ENCODE measurements around the gene CEP85L.

Gene CEP85L

DNA sequence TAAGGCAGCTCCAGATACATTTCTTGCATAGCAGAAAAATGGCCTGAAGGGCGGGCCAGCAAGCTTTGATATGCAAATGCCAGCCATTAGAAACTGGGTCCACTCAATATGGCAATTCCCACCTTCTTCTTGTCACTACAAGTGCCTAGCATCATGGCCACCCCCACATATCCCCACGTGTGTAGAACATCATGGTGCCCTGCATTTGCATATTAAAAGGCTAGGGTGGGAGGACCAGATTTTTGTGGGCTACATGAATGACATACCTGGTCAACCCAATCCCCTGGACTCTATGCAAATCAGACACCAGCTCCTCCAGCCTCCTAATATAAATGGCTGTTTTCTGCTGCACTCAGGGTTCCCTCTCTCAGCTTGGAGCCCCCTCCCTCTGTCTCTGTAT is 71.6 kb downstream of the CEP85L start:
- no peak for DNase-seq (ENCODE audit: low read depth in 2 of 2)

GRCh38 chr6:118578617-118579016 is 72.8 kb downstream of the CEP85L start:
- DNase-seq (ENCODE audit: low read depth in 2 of 2): no peak

DNA sequence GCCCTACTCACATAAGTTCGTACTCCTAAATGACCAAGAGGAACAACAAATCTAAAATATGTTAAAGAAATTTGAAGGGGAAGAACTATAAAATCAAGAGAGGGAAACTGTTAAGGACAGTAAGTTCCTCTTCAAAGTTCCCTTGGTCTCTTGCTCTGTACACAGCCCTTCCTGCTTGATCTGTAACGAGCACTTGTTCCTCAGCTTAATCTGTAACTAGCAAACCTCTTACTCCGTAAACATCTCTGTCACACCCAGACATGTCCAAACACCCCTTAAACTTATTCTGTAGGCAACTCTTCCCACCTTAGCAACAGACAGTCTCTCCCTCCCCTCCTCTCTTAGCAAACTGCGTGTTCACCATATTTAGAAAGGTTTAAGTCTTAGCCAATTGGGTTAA is 73.4 kb downstream of the CEP85L start:
- no peak for DNase-seq (ENCODE audit: low read depth in 2 of 2)

DNA sequence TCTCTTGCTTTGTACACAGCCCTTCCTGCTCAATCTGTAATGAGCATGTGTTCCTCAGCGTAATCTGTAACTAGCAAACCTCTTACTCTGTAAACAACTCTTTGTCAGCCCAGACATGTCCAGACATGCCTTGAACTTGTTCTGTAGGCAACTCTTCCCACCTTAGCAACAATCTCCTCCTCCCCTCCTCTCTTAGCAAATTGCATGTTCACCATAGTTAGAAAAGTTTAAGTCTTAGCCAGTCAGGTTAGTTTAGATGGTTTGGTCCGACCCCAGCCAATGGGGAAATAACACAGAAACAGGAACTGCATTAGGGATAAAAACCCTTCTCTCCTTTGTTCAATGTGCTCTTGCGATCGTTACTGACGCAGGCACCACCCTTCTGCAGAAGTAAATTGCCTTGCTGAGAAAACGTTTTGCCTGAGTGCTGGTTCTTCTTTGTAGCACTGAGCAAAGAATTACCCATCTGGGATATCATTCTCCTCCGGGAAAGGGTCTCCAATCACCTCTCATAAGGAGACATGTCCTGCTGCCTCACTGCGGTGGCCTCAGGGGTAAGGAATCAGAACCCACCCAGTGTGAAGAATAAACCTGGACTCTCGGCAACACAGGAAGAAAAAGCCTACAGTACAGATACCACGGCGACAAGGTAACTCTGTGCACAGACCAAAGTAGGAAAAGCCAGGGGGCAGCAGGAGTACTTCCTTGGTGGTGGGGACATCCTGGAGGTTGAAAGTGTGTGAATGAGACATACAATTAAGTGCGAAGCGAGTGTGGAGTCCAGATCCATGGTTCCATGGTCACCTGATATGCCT is 77.1 kb downstream of the CEP85L start:
- no peak for DNase-seq (ENCODE audit: low read depth in 2 of 2)

DNA sequence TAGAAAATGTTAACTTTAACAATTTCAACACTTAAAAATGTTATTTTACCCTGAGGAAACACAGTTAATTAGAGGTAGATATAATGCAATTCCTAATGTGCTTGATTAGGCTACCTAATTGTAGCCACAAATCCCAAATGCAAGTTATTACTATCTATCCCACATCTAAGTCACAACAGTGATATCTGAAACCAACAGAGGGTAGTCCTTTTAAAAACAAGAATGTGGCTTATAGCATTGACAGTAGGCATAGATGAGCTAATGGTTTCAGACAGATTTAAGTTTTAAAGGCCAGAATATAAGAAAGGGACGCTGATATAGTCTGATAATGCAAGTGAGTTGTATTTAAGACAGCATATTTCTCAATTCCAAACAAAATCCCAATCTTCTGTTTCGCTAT is 80.3 kb downstream of the CEP85L start:
- no peak for DNase-seq (ENCODE audit: low read depth in 2 of 2)

- no peak for DNase-seq (ENCODE audit: low read depth in 2 of 2)
Observed at GRCh38 chr6:118569498-118569897, 81.9 kb downstream of the CEP85L start.

DNA sequence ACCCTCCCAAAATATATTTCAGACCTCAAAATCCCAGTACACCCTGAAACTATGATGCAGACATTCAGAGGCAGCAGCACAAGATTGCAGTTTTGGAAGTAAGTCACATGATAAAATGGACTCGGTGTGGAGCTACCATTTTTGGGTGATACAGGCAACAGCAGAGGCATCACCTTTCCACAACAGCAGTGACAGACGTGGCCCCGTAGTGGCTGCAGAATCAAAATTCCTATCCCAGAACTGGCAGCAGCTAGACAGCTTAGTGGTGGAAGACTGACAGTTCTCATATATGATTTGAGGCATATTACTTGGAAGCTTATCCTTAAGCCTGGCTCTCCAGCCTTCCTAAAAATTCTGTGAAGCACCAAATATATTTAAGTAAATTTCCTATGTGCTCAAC is 83.4 kb downstream of the CEP85L start:
- no peak for DNase-seq (ENCODE audit: low read depth in 2 of 2)

- no peak for DNase-seq (ENCODE audit: low read depth in 2 of 2)
Observed at GRCh38 chr6:118565311-118565960, 86.0 kb downstream of the CEP85L start.

DNA sequence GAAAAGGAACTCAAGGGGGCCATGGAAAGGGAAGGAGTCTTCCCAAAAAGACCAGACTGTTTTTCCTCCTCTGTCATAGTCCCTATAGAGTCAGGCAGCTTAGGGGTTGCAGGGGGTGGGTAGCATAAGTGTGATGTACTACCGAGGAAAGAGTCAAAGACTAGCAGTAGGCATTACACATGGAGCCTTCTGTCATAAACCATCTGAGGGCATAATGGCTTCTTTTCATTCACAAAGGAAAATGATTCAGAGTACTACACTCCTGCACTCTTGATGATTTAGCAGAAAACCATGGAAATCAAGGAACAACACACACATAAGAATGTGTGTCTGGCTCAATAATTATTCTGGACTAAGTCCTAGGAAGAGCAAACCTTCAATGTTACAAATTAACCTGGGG is 88.4 kb downstream of the CEP85L start:
- DNase-seq (ENCODE audit: low read depth in 2 of 2): no peak

DNA sequence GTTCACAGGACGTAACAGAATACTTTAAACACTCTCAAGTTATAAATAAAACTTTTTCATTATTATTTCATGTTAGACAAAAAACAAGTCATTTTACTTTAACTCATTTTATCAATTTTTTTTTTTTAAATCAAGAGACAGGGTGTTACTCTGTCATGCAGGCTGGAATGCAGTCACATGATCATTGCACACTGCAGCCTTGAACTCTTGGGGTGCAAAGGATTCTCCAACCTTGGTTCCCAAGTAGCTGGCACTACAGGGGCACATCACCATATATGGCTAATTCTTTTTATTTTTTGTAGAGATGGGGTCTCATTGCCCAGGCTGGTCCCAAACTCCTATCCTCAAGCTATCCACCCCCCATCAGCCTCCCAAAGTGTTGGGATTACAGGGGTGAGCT is 89.1 kb downstream of the CEP85L start:
- DNase-seq (ENCODE audit: low read depth in 2 of 2): no peak

DNA sequence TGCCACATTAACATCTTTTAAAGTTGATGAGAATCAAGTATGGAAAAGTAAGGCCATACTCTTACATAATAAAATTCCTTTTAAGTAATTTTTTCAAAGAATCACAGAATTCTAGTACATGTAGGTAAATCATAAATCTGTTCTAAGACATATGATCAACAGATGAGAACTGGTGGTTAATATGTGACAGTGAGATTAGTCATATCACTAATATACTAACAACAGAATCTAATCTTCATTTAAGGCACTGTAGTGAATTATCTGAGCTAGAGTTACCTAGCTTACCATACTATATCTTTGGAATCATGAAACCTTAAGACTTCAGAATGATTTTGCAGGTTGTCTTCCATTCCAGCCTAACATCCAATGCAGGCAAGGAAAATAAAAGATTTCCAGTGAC is 91.7 kb downstream of the CEP85L start:
- DNase-seq (ENCODE audit: low read depth in 2 of 2): no peak

DNA sequence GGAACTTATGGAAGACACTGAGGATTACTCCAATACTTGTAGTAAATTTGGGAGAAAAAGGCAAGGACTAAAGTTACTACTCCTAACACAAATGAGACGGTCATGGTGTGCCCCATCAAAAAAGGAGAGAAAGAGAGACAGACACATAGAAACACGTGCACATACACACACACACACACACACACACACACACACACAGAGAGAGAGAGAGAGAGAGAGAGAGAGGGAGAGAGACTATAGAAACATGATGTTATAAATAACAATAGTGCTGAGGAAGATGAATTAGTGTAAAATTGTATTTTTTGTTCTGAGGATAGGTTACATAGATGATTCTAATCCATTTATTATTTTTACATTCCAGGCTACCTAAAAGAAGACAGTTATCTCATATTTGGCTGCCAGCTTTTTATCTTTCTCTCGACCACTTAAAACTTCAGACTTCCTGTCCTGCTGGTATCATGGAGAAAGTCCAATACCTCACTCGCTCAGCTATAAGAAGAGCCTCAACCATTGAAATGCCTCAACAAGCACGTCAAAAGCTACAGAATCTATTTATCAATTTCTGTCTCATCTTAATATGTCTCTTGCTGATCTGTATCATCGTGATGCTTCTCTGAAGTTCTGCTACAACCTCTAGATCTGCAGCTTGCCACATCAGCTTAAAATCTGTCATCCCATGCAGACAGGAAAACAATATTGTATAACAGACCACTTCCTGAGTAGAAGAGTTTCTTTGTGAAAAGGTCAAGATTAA is 92.8 kb downstream of the CEP85L start:
- no peak for DNase-seq (ENCODE audit: low read depth in 2 of 2)

DNA sequence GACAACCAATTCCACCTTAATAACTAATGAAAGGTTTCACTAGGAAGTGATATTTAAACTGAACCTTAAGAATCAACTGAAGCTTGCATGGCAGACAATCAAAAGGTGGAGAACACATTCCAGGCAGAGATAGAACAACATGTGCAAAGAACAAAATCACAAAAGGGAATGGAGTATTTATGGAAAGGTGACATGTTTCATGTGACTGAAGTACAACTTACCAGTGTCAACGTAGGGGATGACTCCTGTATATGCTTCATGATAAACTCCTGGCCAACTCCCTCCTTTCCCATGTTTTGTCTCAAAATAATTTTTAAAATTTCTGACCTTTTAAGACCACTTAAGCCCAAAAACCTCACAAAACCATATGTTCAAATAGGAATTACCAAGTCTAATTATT is 96.7 kb downstream of the CEP85L start:
- DNase-seq (ENCODE audit: low read depth in 2 of 2): no peak

- DNase-seq (ENCODE audit: low read depth in 2 of 2): no peak
Observed at GRCh38 chr6:118553132-118553531, 98.3 kb downstream of the CEP85L start.

DNA sequence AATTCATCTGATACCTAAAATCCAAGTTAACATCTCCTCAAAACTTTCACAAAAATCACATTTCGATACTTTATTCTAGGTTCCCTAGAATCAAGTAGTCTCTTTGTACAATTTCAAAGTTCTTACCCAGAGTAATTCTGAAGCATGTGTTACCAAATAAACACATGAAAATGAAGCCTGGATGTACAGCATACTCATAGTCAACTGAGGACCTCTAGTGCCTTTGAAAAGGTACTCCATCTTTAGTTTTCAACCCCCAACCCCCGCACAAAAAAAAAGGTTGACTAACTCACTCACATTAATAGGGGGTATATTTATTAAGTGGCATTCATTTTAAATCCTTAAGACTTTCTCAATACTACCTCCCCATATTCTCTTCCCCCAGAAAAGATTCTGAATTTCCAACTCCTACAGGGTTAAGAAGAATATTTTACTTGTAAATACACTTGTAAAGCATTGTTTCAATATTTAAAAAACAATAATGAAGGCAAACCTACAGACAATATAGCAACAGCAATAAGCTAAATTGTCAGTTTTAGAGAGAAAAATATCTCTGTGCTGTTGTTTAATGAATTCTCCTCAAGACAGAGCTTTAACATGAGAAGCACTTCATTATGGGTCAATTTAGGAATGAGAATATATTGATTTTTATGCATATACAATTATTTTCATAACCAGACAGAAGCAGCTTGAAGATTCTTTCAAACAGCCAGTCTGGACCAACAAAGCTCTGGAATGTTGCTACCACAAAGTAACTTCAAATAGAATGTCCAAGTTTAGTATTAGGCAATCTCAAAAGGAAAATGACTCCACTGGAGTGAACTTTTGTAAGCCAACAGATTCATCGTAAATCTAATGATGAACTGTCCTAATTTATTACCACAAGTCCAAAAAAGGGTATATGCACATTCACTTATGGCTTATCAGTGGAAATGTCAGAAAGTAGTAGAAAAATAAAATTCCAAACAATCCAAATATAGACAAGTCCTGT is 100.0 kb downstream of the CEP85L start:
- no peak for DNase-seq (ENCODE audit: low read depth in 2 of 2)

GRCh38 chr6:118548613-118549012 is 102.8 kb downstream of the CEP85L start:
- DNase-seq (ENCODE audit: low read depth in 2 of 2): no peak

GRCh38 chr6:118548136-118548535 is 103.3 kb downstream of the CEP85L start, which contains the start of gene PLN:
TSS of gene PLN (plus strand) at chr6:118548296. CDS start at chr6:118558922, 10,626 bp downstream.
- DNase-seq (ENCODE audit: low read depth in 2 of 2): no peak

GRCh38 chr6:118546880-118547218 is 104.5 kb downstream of the CEP85L start:
- DNase-seq (ENCODE audit: low read depth in 2 of 2): no peak

GRCh38 chr6:118546164-118546879 is 105.1 kb downstream of the CEP85L start:
- DNase-seq (ENCODE audit: low read depth in 2 of 2): no peak

- DNase-seq (ENCODE audit: low read depth in 2 of 2): no peak
Observed at GRCh38 chr6:118544105-118544504, 107.3 kb downstream of the CEP85L start.

Measured in stimulated activated CD8-positive, alpha-beta memory T cell treated with anti-CD3 and anti-CD28 coated beads, Interleukin-7, amount 100 ng/mL, for 1 hour (primary cell).